Esophagus squamous epithelium (tissue), 5 donors: Measurements from ENCODE around the gene GRIP2. TPM values are rescaled to one million over a fixed set of nuclear protein-coding genes. Genes with fewer than 3 reads are reported as not detected.

Source experiments
- DNase-seq: peaks from one replicate; lab custom pipeline; 2025; lab: John Stamatoyannopoulos, UW
- H3K27ac ChIP-seq, 4 donors: fragments of 200-600 bp; sonication (generic); one replicate each; pipeline ENCODE4 v1.5.1; 2016 to 2019; ENCODE audit warnings: mild to moderate bottlenecking in 1 of 4
- H3K27me3 ChIP-seq, 4 donors: fragments of 200-600 bp; sonication (generic); 1 replicate in 3 of 4; 2 replicates in 1 of 4; pipeline versions ENCODE4 v1.5.1 to v1.6.0; 2017 to 2021; ENCODE audit warnings: antibody characterized with exemption in 1 of 4
- H3K36me3 ChIP-seq, 3 donors: fragments of 200-600 bp; sonication (generic); one replicate each; pipeline ENCODE4 v1.5.1; 2016 to 2019
- H3K4me1 ChIP-seq, 3 donors: fragments of 200-600 bp; sonication (generic); one replicate each; pipeline ENCODE4 v1.5.1; 2017 to 2019
- H3K4me3 ChIP-seq, 4 donors: fragments of 200-600 bp; sonication (generic); 1 replicate in 3 of 4; 2 replicates in 1 of 4; pipeline ENCODE4 v1.5.1; 2016 to 2019; ENCODE audit warnings: mild to moderate bottlenecking in 2 of 4, moderate library complexity in 1 of 4
- H3K9me3 ChIP-seq, 3 donors: fragments of 200-600 bp; sonication (generic); one replicate each; pipeline ENCODE4 v1.5.1; 2016 to 2019
- CTCF ChIP-seq, 6 experiments: fragments of 450-650 bp in 4 of 6; fragments of 200-600 bp in 2 of 6; sonication (generic) in 2 of 6; IDR thresholded peaks; one replicate each; pipeline ENCODE4 v1.5.1; 2016 to 2019; ENCODE audit warnings: antibody characterized with exemption in 6 of 6, mild to moderate bottlenecking in 4 of 6, moderate library complexity in 4 of 6
- POLR2A ChIP-seq, 4 donors: fragments of 450-650 bp; IDR thresholded peaks; one replicate each; pipeline ENCODE4 v1.6.1; 2017; ENCODE audit warnings: antibody characterized with exemption in 4 of 4, mild to moderate bottlenecking in 4 of 4, moderate library complexity in 3 of 4
- WGBS, 2 donors: methylation state at CpG; one replicate each; pipeline ENCODE4 v1.1.5; 2018; 5-methylcytosine and 5-hydroxymethylcytosine counted together
- intact Hi-C: fragments of 100-400 bp; cut with DNase I; formaldehyde crosslinking; loops from one replicate; pipeline ENCODE4 v1.15.0; 2022
- total RNA-seq, 4 donors: library from RNA; depleted of rRNA; stranded (reverse); fragments of >200 nt; gene quantifications; one replicate each; pipeline ENCODE4 v1.1.0, GENCODE V29; 2016
- donor health status: DM: yes; HTN: yes; CAD: no.

The GRIP2 gene
- total RNA-seq, 4 donors from 2014 or later, result 0.23 to 2.9 (median 0.53) TPM

DNA sequence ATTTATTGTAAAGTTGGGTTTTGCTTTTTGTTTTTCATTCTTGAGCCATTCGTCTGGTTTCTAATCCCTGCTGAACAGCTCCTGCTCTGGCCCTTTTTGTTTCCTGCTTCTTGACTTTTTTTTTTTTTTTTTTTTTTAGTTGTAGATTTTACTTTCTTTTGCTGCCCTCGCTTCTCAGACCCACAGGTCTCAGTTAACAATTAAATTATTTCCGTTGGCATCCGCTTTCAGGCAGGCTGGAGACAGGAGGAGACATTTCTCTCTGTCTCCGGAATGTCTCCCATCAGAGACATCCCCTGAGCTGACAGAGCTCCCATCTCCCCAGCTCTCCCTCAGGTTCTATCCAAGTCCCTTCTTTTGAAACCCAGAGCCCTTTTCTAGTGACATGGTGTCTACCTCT lies 69.1 kb downstream of the GRIP2 start:
- Histone ChIP-seq H3K9me3 (no peaks in the 10 kb centered on the region), H3K36me3 (peaks cover 0 to 80% (median 0%) of the 10 kb centered on the region in 3 donors), H3K27me3 (no peaks in the 10 kb centered on the region), H3K27ac (no peak overlapping the region), H3K4me3 (no peak overlapping the region), H3K4me1 (peaks cover 0 to 22% (median 14%) of the 10 kb centered on the region in 3 donors)
- WGBS, 2 donors, result 88 to 90% methylated on average over 5 of the region's 5 CpGs
- no peak for DNase-seq
- no peak for TF ChIP-seq CTCF (IDR thresholded peaks at IDR 0.05)
- TF ChIP-seq POLR2A (IDR thresholded peaks at IDR 0.05), result no peak
- intact Hi-C loops, result no loop called here

GRCh38 chr3:14470461-14470860 lies 69.7 kb downstream of the GRIP2 start:
- peaks cover 0 to 80% (median 0%) of the 10 kb centered on the region in 3 donors for H3K36me3 ChIP-seq
- no peak overlapping the region for H3K4me3 ChIP-seq
- peaks cover 0 to 22% (median 14%) of the 10 kb centered on the region in 3 donors for H3K4me1 ChIP-seq
- TF ChIP-seq CTCF (IDR thresholded peaks at IDR 0.05) (no peak), POLR2A (IDR thresholded peaks at IDR 0.05) (no peak)
- H3K27ac ChIP-seq, result no peak overlapping the region
- intact Hi-C loops, result no loop called here
- no peaks in the 10 kb centered on the region for H3K27me3 ChIP-seq
- no peak for DNase-seq
- 83 to 86% methylated on average over 12 of the region's 12 CpGs for WGBS, 2 donors
- no peaks in the 10 kb centered on the region for H3K9me3 ChIP-seq

DNA sequence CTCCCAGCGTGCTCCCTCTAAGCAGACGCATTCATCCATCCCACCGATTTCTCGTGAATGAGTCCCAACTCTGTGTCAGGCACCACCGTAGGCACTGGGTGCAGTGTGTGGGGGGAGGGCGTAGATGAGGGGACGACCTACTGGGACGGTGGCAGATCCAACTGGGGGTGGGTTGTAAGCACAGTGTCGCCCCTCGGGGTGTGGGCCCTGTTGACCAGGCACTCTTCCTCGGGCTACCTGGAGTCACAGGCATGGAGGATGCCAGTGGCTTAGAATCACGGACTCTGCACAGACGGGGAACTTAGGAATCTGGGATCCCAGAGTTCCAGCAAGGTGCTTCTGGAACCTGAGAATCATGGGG lies 71.5 kb downstream of the GRIP2 start:
- intact Hi-C loops, result loop anchor here (5.0 kb wide), 1 partner anchor 266 kb away; no protein-coding TSS in a partner anchor
- H3K27ac ChIP-seq, result no peak overlapping the region
- DNase-seq, result no peak
- 84 to 86% methylated on average over 8 to 10 of the region's 13 CpGs for WGBS, 2 donors
- H3K27me3 ChIP-seq, result no peaks in the 10 kb centered on the region
- peaks cover 0 to 81% (median 0%) of the 10 kb centered on the region in 3 donors for H3K36me3 ChIP-seq
- H3K9me3 ChIP-seq, result no peaks in the 10 kb centered on the region
- H3K4me3 ChIP-seq, result no peak overlapping the region
- peaks cover 0 to 10% (median 10%) of the 10 kb centered on the region in 3 donors for H3K4me1 ChIP-seq
- no peak for TF ChIP-seq POLR2A (IDR thresholded peaks at IDR 0.05)
- TF ChIP-seq CTCF (IDR thresholded peaks at IDR 0.05), result no peak

- no peaks in the 10 kb centered on the region for H3K9me3 ChIP-seq
- intact Hi-C loops, result loop anchor here (5.0 kb wide), 1 partner anchor 266 kb away; no protein-coding TSS in a partner anchor
- H3K4me3 ChIP-seq, result no peak overlapping the region
- WGBS, 2 donors, result 47 to 53% methylated on average over 12 to 15 of the region's 15 CpGs
- TF ChIP-seq CTCF (IDR thresholded peaks at IDR 0.05) (peak; percentile 85 to 93 (median 91)), POLR2A (IDR thresholded peaks at IDR 0.05) (no peak)
- no peaks in the 10 kb centered on the region for H3K27me3 ChIP-seq
- H3K27ac ChIP-seq, result no peak overlapping the region
- peaks cover 0 to 6% (median 6%) of the 10 kb centered on the region in 3 donors for H3K4me1 ChIP-seq
- peaks cover 0 to 81% (median 0%) of the 10 kb centered on the region in 3 donors for H3K36me3 ChIP-seq
- DNase-seq, result no peak
Measured at GRCh38 chr3:14467814-14468620, 72.1 kb downstream of the GRIP2 start.
